Stimulated activated CD8-positive, alpha-beta memory T cell treated with anti-CD3 and anti-CD28 coated beads, Interleukin-15, amount 100 ng/mL, for 1 hour (primary cell): ENCODE data around the gene HOXC12.

ENCODE experiments used
- DNase-seq: peaks from one replicate; pipeline ENCODE4 v3.0.0-alpha.2; 2020; ENCODE audit warnings: low read depth

Gene HOXC12

GRCh38 chr12:53941187-53941586, 13.5 kb upstream of the HOXC12 start:
- DNase-seq, result no peak

GRCh38 chr12:53941750-53942149, 13.0 kb upstream of the HOXC12 start:
- DNase-seq, result no peak

GRCh38 chr12:53942467-53942997, 12.2 kb upstream of the HOXC12 start:
- no peak for DNase-seq

- DNase-seq, result no peak
Measured at GRCh38 chr12:53944209-53944608, 10.5 kb upstream of the HOXC12 start.

- no peak for DNase-seq
Measured at GRCh38 chr12:53944907-53945847, 9.5 kb upstream of the HOXC12 start.

GRCh38 chr12:53947743-53948142, 7.0 kb upstream of the HOXC12 start:
- no peak for DNase-seq

- DNase-seq, result no peak
Measured at GRCh38 chr12:53948650-53949593, 5.8 kb upstream of the HOXC12 start.

- DNase-seq, result no peak
Measured at GRCh38 chr12:53949631-53950436, 4.9 kb upstream of the HOXC12 start.

GRCh38 chr12:53950437-53950773, 4.3 kb upstream of the HOXC12 start:
- no peak for DNase-seq

GRCh38 chr12:53950789-53951576, 3.7 kb upstream of the HOXC12 start:
- DNase-seq, result no peak

GRCh38 chr12:53951577-53952334, 2.9 kb upstream of the HOXC12 start:
- DNase-seq, result no peak

GRCh38 chr12:53952335-53952694, 2.4 kb upstream of the HOXC12 start:
- DNase-seq, result no peak

- no peak for DNase-seq
Measured at GRCh38 chr12:53952871-53953734, 1.6 kb upstream of the HOXC12 start.

- DNase-seq, result no peak
Measured at GRCh38 chr12:53953831-53954693, 641 bp upstream of the HOXC12 start.

GRCh38 chr12:53955036-53955775, 503 bp downstream of the HOXC12 start:
- no peak for DNase-seq

GRCh38 chr12:53955776-53956250, 1.1 kb downstream of the HOXC12 start:
- DNase-seq, result no peak

- DNase-seq, result no peak
Measured at GRCh38 chr12:53956251-53956887, 1.7 kb downstream of the HOXC12 start.
